GM18867 (cell line): ENCODE data around the gene DYNC2I2.

ENCODE experiments used
- ATAC-seq: cut with Tn5 transposase; IDR thresholded peaks from one replicate; pipeline ENCODE4 v1.9.1; 2021; ENCODE audit warnings: mild to moderate bottlenecking, moderate library complexity; ENCODE audit not compliant: unreplicated experiment

The DYNC2I2 gene

GRCh38 chr9:128636556-128637530 lies 19.8 kb downstream of the DYNC2I2 start:
- ATAC-seq: no peak

- ATAC-seq: no peak
Measured at GRCh38 chr9:128636024-128636390, 20.6 kb downstream of the DYNC2I2 start.

GRCh38 chr9:128635266-128636023 lies 21.2 kb downstream of the DYNC2I2 start:
- no peak for ATAC-seq

GRCh38 chr9:128634651-128635262 lies 21.9 kb downstream of the DYNC2I2 start:
- no peak for ATAC-seq

GRCh38 chr9:128634111-128634510 lies 22.5 kb downstream of the DYNC2I2 start:
- no peak for ATAC-seq

- ATAC-seq: no peak
Measured at GRCh38 chr9:128633601-128634000, 23.0 kb downstream of the DYNC2I2 start.

GRCh38 chr9:128633057-128633456 lies 23.6 kb downstream of the DYNC2I2 start:
- ATAC-seq: no peak

GRCh38 chr9:128632486-128632885 lies 24.2 kb downstream of the DYNC2I2 start:
- no peak for ATAC-seq

- ATAC-seq: no peak
Measured at GRCh38 chr9:128632066-128632465, 24.6 kb downstream of the DYNC2I2 start.

- ATAC-seq: no peak
Measured at GRCh38 chr9:128631636-128632035, 25.0 kb downstream of the DYNC2I2 start.

- no peak for ATAC-seq
Measured at GRCh38 chr9:128629852-128630545, 26.6 kb downstream of the DYNC2I2 start.

GRCh38 chr9:128629136-128629535 lies 27.5 kb downstream of the DYNC2I2 start:
- ATAC-seq: no peak

GRCh38 chr9:128628471-128629048 lies 28.1 kb downstream of the DYNC2I2 start:
- no peak for ATAC-seq

GRCh38 chr9:128627906-128628305 lies 28.7 kb downstream of the DYNC2I2 start:
- ATAC-seq: no peak

GRCh38 chr9:128627127-128627715 lies 29.4 kb downstream of the DYNC2I2 start:
- no peak for ATAC-seq

GRCh38 chr9:128626181-128626580 lies 30.5 kb downstream of the DYNC2I2 start:
- ATAC-seq: no peak

- ATAC-seq: no peak
Measured at GRCh38 chr9:128625391-128626146, 31.1 kb downstream of the DYNC2I2 start.

- ATAC-seq: no peak
Measured at GRCh38 chr9:128624566-128624965, 32.1 kb downstream of the DYNC2I2 start.

GRCh38 chr9:128621730-128622455 lies 34.8 kb downstream of the DYNC2I2 start:
- no peak for ATAC-seq
